NCI-H774 (cell line): Measurements from ENCODE around the gene IQCN.

ENCODE experiments used
- DNase-seq: peaks from one replicate; lab custom pipeline; 2025; lab: John Stamatoyannopoulos, UW

Gene IQCN

GRCh38 chr19:18233224-18233825 is 40.9 kb downstream of the IQCN start:
- no peak for DNase-seq

- no peak for DNase-seq
Measured at GRCh38 chr19:18232540-18233223, 41.6 kb downstream of the IQCN start.

DNA sequence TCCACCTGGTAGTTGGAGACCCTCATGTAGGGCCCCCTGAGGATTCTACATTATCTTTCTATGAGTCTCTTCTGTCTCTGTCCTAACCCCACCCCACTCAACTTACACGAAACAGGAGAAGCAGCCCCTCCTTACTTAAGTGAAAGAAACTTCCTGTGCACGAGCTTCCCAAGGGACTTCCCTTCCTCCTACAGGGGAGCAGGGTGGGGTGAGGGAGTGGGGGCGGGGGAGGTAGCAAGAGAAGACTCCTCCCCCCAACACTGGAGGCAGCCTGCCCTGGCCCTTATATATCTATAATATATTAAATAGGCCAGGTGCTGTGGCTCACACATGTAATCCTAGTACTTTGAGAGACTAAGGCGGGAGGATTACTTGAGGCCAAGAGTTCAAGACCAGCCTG is 42.5 kb downstream of the IQCN start:
- DNase-seq, result no peak

DNA sequence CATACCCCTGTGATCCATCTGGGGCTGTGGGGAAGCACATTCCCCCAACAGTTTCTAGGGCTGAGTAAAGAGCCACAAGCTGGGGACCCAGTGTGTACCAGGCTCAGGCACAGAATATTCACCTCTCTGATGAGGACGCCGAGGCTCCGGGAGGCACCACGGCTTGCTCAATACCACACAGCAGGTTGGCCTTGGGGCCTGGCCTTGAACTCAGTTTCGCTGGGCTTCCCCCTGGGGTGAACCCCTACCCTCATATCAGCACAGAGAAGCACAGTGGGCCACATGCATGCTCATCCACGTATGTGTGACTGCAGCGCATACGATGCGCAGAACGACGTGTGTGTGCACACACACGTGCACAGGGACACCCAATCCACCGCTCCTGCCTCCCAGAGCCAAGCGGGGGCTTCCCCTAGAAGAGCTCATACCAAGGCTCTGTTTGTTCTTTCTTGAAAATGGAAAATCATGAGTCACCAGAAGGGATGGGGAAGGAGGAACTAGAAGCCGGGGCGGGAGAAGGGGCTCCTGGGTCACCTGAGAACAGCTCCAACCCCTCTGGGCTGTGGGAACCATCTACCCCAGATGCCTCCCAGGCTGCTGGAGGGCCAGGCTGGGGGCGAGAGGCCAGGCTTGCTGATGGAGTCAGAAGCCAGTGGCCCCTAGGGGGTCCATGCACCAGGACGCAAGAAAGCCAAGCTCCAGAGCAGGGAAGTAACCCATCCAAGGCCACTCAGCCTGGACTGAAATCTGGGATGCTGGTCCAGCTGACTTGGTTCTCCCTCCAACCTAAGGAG is 43.1 kb downstream of the IQCN start:
- DNase-seq, result no peak

DNA sequence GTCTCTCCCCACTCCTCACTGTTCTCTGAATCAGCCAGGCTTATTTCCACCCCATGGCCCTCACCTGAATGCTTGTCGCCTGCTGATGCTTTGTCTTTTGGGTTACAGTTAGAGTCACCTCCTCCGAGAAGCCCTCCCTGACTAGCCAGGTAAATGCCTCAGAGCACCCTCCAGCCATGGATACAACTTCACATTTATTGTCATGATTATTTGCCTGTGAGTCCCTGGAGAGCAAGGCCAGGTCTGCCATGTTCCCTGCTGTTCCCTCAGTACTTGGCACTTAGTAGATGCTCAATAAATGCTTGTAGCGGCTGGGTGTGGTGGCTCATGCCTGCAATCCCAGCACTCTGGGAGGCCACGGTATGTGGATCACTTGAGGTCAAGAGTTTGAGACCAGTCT is 44.3 kb downstream of the IQCN start:
- no peak for DNase-seq

DNA sequence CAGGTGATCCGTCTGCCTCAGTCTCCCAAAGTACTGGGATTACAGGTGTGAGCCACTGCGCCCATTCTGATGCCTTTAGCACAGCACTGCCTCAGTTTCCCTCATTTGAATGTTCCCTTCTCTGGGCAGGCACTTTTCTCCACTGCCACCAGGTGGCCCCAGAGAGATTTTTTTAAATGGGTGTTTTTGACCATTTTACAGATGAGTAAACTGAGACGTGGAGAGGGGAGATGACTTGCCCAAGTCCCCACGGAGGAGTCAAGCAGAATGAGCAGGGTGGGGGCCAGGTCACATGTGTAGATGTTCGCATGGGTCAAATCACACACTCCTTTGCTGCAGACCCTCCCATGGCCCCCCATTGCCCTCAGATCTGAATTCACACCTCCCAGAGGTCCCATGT is 44.8 kb downstream of the IQCN start:
- no peak for DNase-seq

DNA sequence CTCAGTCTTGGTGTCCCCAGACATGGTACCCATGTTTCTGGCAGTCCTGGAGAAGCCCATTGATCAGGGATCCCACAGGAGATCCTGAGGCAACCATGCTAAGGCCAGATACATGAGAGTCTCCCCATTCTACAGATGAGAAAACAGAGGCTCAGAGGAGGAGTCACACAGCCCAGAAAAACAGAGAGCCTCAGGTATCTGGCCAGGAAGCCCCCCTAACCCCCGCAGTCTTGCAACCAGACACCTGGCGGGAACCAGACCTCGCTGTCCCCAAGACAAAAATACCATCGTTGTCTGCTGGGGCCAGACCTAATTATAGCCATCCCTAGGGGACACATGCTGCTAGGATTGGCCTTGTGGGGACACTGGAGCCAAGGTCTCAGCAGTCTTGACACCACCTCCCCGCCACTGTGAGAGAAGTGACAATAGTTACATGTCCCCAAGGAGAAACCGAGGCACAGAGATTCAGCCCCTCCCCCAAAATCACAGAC is 46.4 kb downstream of the IQCN start:
- DNase-seq, result no peak

- no peak for DNase-seq
Measured at GRCh38 chr19:18226956-18227780, 47.1 kb downstream of the IQCN start.

GRCh38 chr19:18225702-18226468 is 48.4 kb downstream of the IQCN start, which contains the start of gene PDE4C:
PDE4C (minus strand) TSS chr19:18226438; CDS start chr19:18226415, 23 bp downstream.
- DNase-seq, result no peak

DNA sequence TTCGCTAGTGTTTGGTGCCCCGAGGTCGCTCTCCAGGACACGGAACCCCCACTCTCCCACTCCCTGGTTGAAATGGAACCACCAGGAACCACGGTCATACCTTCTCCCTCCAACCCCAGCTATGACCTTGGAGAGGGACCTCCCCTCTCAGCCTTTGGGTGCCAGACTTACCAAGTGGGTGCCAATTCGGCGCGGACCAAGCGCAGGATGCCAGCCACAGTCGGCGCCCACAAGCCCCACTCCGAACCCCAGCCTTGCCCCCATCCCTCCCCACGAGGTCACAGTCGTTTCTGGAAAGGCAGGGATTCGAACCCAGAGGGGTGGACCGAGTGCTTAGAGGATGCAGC is 48.9 kb downstream of the IQCN start:
- no peak for DNase-seq

DNA sequence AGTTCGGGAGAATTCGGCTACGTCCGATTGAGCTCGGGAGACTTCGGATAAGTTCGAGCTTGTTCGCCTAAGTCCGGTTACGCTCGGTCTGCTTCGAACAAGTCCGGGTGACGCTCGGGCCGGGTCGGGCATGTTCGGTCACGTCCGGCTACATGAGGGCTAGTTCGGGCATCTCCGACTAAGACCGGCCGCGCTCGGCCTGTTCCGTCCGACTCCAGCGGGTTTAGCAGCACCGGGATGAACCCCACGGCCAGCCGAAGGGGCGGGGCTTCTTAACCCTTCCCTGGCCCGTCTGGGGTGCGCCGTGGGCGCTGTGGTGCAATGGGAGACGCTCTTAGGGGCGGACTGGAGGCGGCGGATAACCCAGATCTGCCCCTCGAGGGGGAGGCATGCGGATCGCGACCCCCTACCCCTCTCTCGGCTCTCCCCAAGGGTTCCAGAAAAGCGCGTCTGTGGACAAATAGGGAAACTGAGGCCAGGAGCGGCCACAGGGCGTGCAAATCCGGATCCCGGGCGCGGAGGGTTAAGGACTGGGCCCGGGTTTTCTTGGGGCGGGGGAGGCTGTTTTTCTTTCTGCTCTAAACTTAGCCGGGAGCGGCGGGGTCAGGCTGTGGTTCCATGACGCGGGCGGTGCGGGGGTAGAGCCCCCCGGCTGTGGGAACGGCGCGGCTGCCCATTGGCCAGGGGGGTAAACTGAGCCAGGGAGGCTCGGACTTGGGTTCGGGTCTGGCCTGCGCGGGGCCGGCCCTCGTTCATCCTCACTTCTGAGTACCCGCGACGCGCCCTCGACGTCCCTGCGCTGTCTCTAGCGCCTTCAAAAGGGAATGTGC is 49.5 kb downstream of the IQCN start:
- DNase-seq, result peak; percentile 96

- DNase-seq, result peak; percentile 50
Measured at GRCh38 chr19:18223860-18224524, 50.3 kb downstream of the IQCN start.

DNA sequence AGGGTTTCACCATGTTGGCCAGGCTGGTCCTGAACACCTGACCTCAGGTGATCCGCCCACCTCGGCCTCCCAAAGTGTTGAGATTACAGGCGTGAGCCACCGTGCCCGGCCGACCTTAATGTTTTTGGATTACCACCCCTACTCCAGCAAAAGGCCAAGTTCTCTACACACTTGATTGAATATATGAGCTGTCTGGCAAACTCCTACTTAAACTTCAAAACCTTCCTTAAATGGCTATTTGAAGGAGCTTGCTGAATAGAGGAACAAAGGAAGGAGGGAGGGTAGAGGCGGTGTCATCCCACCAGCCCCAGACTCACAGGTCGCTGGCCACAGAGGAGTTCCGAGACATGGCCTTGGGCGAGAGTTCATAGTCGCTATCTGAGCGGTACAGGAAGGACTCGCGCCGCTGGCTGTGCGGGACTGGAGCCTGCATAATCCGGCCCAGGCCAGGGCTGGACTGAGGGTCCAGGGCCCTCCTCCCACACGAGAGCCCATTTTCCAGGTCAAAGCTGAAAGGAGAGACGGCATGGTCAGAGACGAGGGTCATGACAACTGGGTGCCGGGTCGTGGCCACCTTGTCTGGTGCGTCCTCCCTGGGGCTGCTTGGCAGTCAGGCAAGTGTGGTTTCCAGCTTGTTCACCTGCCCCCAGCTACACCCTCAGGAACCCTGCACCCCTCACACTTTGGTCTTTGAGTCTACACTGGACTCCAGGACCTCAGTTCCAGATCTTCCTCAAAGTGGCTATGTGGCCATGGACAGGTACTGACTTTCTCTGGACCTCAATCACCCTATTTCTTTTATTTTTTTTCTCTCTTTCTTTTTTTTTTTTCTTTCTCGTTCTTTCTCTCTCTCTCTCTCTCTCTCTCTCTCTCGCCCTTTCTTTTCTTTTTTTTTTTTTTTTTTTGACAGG is 52.2 kb downstream of the IQCN start:
- no peak for DNase-seq

DNA sequence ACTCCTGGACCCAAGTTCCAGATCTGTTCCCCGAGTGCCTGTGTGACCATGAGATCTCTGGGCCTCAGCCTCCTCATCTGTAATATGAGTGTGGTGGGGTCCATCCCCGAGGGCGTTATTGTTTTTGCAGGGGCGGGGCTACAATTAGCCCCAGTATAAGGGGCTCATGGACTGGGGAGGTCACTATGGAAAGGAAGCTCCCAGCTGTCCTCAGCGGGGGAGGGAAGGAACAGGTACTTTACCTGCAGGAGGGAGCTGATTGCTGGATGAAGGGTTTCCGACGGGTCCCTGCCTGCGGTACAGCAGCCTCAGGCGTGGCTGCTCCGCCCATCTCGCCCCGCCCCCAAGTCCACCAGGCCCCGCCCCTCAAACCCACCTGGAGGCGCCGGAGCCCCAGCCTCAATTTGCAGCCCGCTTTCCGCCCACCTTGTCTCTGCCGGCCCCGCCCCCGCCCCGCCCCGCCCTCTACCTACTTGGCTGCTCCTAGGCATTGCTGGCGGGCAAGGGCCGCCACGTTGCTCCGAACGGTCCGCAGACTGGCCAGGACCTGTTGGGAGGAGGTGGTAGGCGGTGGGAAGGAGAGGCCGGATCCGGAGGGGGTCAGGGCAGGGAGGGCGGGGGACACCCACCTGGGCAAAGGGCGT is 53.5 kb downstream of the IQCN start:
- no peak for DNase-seq

- no peak for DNase-seq
Measured at GRCh38 chr19:18219911-18220631, 54.2 kb downstream of the IQCN start.

- DNase-seq, result no peak
Measured at GRCh38 chr19:18218600-18218999, 55.7 kb downstream of the IQCN start.

DNA sequence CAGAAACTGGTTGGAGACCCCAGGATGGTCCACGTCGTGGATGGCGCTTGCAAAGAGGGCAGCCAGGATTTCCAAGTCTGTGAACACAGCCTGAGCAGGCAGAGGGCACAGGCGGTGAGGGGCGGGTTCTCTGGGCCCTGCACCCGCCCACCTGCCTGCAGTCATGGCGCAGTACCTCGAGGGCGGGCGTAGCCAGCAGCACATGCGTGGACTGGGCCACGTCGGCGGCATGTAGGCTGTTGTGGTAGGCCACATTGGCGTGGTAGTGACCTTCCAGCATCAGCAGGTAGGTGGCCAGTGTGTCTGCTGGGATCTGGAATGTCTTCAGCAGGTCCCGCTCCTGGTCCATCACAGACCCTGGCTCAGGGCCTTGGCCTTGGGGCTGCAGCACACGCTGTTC is 56.1 kb downstream of the IQCN start:
- no peak for DNase-seq

DNA sequence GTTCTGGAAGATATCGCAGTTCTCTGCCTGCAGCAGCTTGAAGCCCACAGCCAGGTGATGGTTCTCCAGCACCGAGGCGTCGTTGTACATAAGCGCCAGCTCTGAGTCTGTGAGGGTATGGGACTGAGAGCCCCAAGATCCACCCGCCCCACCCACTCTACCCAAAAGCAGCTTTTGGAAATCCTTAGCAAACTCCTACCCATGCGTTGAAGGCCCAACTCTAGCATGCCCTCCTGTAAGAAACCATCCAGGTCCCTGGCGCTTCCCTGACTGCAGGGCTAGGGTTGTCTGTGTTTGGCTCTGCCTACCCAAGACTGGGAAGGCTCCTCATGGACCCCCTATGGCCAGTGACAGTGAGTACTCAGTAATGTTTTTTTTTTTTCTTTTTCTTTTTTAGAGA is 57.5 kb downstream of the IQCN start:
- no peak for DNase-seq
